ENCODE data around the gene NMU. TPM values are rescaled to one million over a fixed set of nuclear protein-coding genes. Genes with fewer than 3 reads are reported as not detected.

The NMU gene
- total and polyA plus RNA-seq, 9 of the 15 experiments (the other 6 are each of a cell fraction or from before 2014, with no cell fraction given), result 73.8 to 846 (median 599) TPM

DNA sequence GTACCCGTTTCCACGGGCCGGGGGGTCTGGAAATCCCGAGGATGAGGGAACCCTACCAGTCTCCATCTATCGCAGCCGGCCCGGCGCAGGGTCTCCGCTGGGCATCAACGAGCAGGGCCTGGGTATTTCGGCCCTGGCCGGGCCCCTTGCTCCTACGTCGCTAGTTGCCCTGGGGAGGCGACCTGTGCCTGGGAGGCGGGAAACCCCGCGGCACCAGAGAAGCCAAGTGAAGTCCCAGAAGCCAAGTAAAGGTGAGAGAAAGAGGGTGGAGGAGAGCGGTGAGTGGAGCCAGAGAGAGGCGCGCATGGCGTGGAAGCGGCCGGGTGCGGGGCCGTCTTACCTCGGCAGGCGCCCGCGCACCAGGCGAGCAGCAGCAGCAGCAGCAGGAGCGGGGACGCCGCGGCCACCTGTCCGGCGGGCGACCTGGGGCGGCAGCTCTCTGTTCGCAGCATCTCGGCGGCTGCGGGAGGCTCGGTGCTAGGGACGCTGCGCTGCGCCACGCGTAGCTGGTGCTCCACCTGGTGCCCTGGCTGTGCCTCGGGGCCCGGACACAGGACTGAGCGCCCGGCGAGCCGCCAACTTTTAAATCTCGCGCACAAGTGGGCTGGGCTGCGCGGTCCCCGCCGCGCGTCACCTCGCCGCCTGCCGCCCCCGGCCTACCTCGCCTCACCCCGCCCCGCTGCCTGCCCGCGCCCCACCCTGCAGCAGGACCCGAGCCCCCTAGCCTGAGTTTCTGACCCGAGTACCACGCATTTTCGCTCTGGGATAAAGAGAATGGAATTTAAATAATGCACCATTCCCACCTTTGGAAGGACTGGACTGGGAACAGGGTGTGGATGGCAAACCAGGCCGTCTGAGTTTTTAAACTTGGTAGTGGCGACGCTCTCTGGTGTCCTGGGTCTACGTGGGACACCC, at the start of gene NMU (continued):
- TF ChIP-seq PCBP2 (IDR thresholded peaks at IDR 0.05; ENCODE audit: low read depth, low read length, poor library complexity, severe bottlenecking) (no peak), FOXJ2 (tag; IDR thresholded peaks at IDR 0.05) (no peak), ASH1L (IDR thresholded peaks at IDR 0.05; ENCODE audit: borderline replicate concordance, low read depth, partially characterized antibody) (no peak), MCM3 (IDR thresholded peaks at IDR 0.05) (no peak), SMARCA5 (IDR thresholded peaks at IDR 0.05) (no peak), ELK1 (CRISPR knock-in tag; IDR thresholded peaks at IDR 0.05) (0 out of 2 replicates have a peak, but pooled peaks have one; percentile 51), JUN (IDR thresholded peaks at IDR 0.05; ENCODE audit: borderline replicate concordance, low read depth, low read length) (no peak), JUN (CRISPR knock-in tag; IDR thresholded peaks at IDR 0.05; ENCODE audit: borderline replicate concordance) (0 out of 2 replicates have a peak, but pooled peaks have one; percentile 17), POLR2G (IDR thresholded peaks at IDR 0.05; ENCODE audit: low read depth, low read length) (peak; percentile 97), HNRNPUL1 (IDR thresholded peaks at IDR 0.05; ENCODE audit: low read length) (no peak), ZBTB9 (CRISPR knock-in tag; IDR thresholded peaks at IDR 0.05) (no peak), TRIM28 (IDR thresholded peaks at IDR 0.05) (no peak), ZBTB12 (CRISPR knock-in tag; IDR thresholded peaks at IDR 0.05) (no peak), C11orf30 (IDR thresholded peaks at IDR 0.05; ENCODE audit: low read depth) (no peak), EHMT2 (IDR thresholded peaks at IDR 0.05) (no peak), ZNF586 (CRISPR knock-in tag; conservative IDR thresholded peaks at IDR 0.05) (no peak)
- TF ChIP-seq, protein P1, sequence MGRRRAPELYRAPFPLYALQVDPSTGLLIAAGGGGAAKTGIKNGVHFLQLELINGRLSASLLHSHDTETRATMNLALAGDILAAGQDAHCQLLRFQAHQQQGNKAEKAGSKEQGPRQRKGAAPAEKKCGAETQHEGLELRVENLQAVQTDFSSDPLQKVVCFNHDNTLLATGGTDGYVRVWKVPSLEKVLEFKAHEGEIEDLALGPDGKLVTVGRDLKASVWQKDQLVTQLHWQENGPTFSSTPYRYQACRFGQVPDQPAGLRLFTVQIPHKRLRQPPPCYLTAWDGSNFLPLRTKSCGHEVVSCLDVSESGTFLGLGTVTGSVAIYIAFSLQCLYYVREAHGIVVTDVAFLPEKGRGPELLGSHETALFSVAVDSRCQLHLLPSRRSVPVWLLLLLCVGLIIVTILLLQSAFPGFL (CRISPR knock-in tag; IDR thresholded peaks at IDR 0.05), result 0 out of 2 replicates have a peak, but pooled peaks have one; percentile 21
- TF ChIP-seq, protein P2, sequence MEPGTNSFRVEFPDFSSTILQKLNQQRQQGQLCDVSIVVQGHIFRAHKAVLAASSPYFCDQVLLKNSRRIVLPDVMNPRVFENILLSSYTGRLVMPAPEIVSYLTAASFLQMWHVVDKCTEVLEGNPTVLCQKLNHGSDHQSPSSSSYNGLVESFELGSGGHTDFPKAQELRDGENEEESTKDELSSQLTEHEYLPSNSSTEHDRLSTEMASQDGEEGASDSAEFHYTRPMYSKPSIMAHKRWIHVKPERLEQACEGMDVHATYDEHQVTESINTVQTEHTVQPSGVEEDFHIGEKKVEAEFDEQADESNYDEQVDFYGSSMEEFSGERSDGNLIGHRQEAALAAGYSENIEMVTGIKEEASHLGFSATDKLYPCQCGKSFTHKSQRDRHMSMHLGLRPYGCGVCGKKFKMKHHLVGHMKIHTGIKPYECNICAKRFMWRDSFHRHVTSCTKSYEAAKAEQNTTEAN (CRISPR knock-in tag; IDR thresholded peaks at IDR 0.05), result no peak

All from K562 (cell line).